Measurements from ENCODE around the gene OSGIN1. TPM values are rescaled to one million over a fixed set of nuclear protein-coding genes. Genes with fewer than 3 reads are reported as not detected.

The OSGIN1 gene
- total RNA-seq, 1 donor from 2014 or later = 2.4 TPM

DNA sequence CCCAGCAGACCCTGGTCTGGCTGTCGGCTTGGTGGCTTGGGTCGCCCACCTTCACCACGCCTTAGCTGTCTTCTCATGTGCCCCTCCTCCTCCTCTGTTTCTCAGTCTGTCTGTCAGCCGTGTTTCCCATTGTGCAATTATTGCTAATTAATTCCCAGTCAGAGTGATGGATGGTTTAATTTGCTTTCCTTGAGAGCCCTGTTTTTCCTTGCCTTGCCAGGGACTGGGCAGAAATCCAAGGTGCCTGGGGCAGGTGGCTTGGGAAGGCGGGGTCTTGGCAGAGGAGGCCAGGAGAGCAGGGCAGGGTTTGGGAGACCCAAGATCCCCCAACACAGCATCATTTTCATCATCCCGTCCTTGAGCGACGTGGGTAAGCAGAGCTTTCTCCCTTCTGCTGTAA, 36.3 kb downstream of the OSGIN1 start:
- no peak overlapping the region for H3K4me3 Mint-ChIP-seq
- TF ChIP-seq, protein P1, sequence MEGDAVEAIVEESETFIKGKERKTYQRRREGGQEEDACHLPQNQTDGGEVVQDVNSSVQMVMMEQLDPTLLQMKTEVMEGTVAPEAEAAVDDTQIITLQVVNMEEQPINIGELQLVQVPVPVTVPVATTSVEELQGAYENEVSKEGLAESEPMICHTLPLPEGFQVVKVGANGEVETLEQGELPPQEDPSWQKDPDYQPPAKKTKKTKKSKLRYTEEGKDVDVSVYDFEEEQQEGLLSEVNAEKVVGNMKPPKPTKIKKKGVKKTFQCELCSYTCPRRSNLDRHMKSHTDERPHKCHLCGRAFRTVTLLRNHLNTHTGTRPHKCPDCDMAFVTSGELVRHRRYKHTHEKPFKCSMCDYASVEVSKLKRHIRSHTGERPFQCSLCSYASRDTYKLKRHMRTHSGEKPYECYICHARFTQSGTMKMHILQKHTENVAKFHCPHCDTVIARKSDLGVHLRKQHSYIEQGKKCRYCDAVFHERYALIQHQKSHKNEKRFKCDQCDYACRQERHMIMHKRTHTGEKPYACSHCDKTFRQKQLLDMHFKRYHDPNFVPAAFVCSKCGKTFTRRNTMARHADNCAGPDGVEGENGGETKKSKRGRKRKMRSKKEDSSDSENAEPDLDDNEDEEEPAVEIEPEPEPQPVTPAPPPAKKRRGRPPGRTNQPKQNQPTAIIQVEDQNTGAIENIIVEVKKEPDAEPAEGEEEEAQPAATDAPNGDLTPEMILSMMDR (conservative IDR thresholded peaks at IDR 0.05) = no peak
- H3K27ac Mint-ChIP-seq (ENCODE audit: unreplicated experiment) = peak overlapping the region; percentile 13
- H3K4me1 Mint-ChIP-seq = peaks cover 36% of the 10 kb centered on the region
- no peaks in the 10 kb centered on the region for H3K36me3 Mint-ChIP-seq (ENCODE audit: low read depth)
- DNase-seq (ENCODE audit: low read depth, low spot score) = no peak
- no peaks in the 10 kb centered on the region for H3K9me3 Mint-ChIP-seq
- no peaks in the 10 kb centered on the region for H3K27me3 Mint-ChIP-seq (ENCODE audit: low read depth)

GRCh38 chr16:83990492-83990891, 37.5 kb downstream of the OSGIN1 start:
- Mint-ChIP-seq H3K36me3 (ENCODE audit: low read depth) (no peaks in the 10 kb centered on the region), H3K4me3 (no peak overlapping the region), H3K9me3 (no peaks in the 10 kb centered on the region), H3K27me3 (ENCODE audit: low read depth) (no peaks in the 10 kb centered on the region), H3K27ac (ENCODE audit: unreplicated experiment) (peak overlapping the region; percentile 89), H3K4me1 (peaks cover 47% of the 10 kb centered on the region)
- DNase-seq (ENCODE audit: low read depth, low spot score) = no peak
- TF ChIP-seq, protein P1 (conservative IDR thresholded peaks at IDR 0.05) = no peak

- no peak overlapping the region for H3K4me3 Mint-ChIP-seq
- peaks cover 57% of the 10 kb centered on the region for H3K4me1 Mint-ChIP-seq
- no peaks in the 10 kb centered on the region for H3K36me3 Mint-ChIP-seq (ENCODE audit: low read depth)
- DNase-seq (ENCODE audit: low read depth, low spot score) = no peak
- TF ChIP-seq, protein P1 (conservative IDR thresholded peaks at IDR 0.05) = no peak
- peak overlapping the region; percentile 78 for H3K27ac Mint-ChIP-seq (ENCODE audit: unreplicated experiment)
- H3K9me3 Mint-ChIP-seq = no peaks in the 10 kb centered on the region
- H3K27me3 Mint-ChIP-seq (ENCODE audit: low read depth) = no peaks in the 10 kb centered on the region
Observed at GRCh38 chr16:83992624-83993023, 39.6 kb downstream of the OSGIN1 start.

GRCh38 chr16:83994087-83994486, 41.0 kb downstream of the OSGIN1 start:
- Mint-ChIP-seq H3K36me3 (ENCODE audit: low read depth) (no peaks in the 10 kb centered on the region), H3K27ac (ENCODE audit: unreplicated experiment) (no peak overlapping the region), H3K27me3 (ENCODE audit: low read depth) (no peaks in the 10 kb centered on the region), H3K9me3 (no peaks in the 10 kb centered on the region), H3K4me1 (peaks cover 62% of the 10 kb centered on the region), H3K4me3 (no peak overlapping the region)
- TF ChIP-seq, protein P1 (conservative IDR thresholded peaks at IDR 0.05) = no peak
- DNase-seq (ENCODE audit: low read depth, low spot score) = no peak

DNA sequence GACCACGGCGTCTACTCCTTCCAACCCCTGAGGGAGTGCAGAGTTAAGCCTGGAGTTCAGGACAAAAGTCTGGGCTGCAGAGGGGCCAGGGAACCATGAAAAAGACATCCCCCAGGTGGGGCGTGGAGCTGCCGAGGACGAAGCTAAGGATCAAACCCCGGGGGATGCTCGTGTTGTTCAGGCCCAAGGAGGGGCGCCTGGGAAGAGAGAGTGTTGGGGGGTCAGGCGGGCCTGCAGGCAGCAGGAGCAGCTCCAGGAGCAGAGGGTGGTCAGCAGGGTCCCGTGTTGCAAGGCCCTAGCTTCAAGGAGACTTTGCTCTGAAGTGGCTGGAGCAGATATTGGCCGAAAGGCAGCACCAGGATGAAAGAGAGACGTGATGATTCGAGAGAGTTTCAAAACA, 41.7 kb downstream of the OSGIN1 start:
- Mint-ChIP-seq H3K4me1 (peaks cover 58% of the 10 kb centered on the region), H3K9me3 (no peaks in the 10 kb centered on the region), H3K27ac (ENCODE audit: unreplicated experiment) (no peak overlapping the region), H3K27me3 (ENCODE audit: low read depth) (no peaks in the 10 kb centered on the region), H3K36me3 (ENCODE audit: low read depth) (no peaks in the 10 kb centered on the region), H3K4me3 (no peak overlapping the region)
- TF ChIP-seq, protein P1 (conservative IDR thresholded peaks at IDR 0.05) = no peak
- DNase-seq (ENCODE audit: low read depth, low spot score) = no peak

GRCh38 chr16:83995754-83996153, 42.7 kb downstream of the OSGIN1 start:
- Mint-ChIP-seq H3K36me3 (ENCODE audit: low read depth) (no peaks in the 10 kb centered on the region), H3K9me3 (no peaks in the 10 kb centered on the region), H3K4me3 (no peak overlapping the region), H3K27ac (ENCODE audit: unreplicated experiment) (peak overlapping the region; percentile 67), H3K4me1 (peaks cover 48% of the 10 kb centered on the region), H3K27me3 (ENCODE audit: low read depth) (no peaks in the 10 kb centered on the region)
- DNase-seq (ENCODE audit: low read depth, low spot score) = no peak
- TF ChIP-seq, protein P1 (conservative IDR thresholded peaks at IDR 0.05) = no peak
